Measurements from ENCODE around the gene ZNF236. TPM values are rescaled to one million over a fixed set of nuclear protein-coding genes. Genes with fewer than 3 reads are reported as not detected.

Gene ZNF236
- total RNA-seq, 2 experiments from 2014 or later = 6.6 to 16.1 TPM

DNA sequence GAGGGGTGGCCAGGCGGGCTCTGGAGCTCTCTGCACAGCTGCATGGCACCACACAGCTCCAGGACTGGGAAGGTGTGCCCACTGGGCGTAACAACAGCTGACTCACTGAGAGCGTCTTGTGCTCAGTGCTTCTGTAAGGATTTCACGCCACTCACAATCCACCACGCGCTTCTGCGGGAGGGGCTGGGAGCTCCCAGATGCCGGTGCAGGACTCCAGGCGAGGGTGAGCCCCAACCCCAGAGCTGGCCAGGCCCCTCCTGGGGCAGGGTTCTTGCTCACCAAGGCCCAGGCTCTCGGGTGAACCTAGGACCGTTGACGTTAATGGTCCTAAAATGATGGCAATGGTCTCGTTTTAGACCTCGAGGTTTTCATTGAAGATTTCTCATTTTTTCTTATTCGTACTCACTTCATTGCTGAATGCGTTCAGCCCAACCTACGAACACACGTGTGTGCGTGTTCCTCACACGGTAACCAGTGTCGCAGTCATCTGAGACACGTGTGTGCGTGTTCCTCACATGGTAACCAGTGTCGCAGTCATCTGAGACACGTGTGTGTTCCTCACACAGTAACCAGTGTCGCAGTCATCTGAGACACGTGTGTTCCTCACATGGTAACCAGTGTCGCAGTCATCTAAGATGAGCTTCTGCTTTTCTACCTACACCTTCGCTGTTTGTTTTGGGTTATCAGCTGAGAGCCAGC is 38.4 kb upstream of the ZNF236 start:
- intact Hi-C loops (cut with micrococcal nuclease; ENCODE audit: unreplicated experiment) = no loop called here
- Histone ChIP-seq H4K20me1 (ENCODE audit: insufficient read depth, low read length) (no peaks in the 10 kb centered on the region), H3K9me2 (ENCODE audit: insufficient read depth, low read length) (no peaks in the 10 kb centered on the region), H3K4me3 (ENCODE audit: low read depth, low read length, poor library complexity, severe bottlenecking) (no peak overlapping the region), H2AFZ (ENCODE audit: low read length) (no peak overlapping the region), H3K4me2 (ENCODE audit: low read length) (no peak overlapping the region), H3K27ac (ENCODE audit: low read depth, low read length, poor library complexity, severe bottlenecking) (no peak overlapping the region), H3K4me1 (ENCODE audit: insufficient read depth, low read length, poor library complexity, severe bottlenecking) (no peaks in the 10 kb centered on the region), H3K79me2 (ENCODE audit: insufficient read depth, low read depth, low read length) (no peaks in the 10 kb centered on the region), H3K36me3 (ENCODE audit: insufficient read depth, low read length) (no peaks in the 10 kb centered on the region), H3K9me3 (ENCODE audit: low read length) (no peaks in the 10 kb centered on the region)
- CTCF ChIA-PET (ENCODE audit: unreplicated experiment) = interaction anchor here (0.7 kb wide), 1 partner anchor 539 kb away, joined by 3 read pairs; no protein-coding TSS in a partner anchor
- TF ChIP-seq, protein P1, sequence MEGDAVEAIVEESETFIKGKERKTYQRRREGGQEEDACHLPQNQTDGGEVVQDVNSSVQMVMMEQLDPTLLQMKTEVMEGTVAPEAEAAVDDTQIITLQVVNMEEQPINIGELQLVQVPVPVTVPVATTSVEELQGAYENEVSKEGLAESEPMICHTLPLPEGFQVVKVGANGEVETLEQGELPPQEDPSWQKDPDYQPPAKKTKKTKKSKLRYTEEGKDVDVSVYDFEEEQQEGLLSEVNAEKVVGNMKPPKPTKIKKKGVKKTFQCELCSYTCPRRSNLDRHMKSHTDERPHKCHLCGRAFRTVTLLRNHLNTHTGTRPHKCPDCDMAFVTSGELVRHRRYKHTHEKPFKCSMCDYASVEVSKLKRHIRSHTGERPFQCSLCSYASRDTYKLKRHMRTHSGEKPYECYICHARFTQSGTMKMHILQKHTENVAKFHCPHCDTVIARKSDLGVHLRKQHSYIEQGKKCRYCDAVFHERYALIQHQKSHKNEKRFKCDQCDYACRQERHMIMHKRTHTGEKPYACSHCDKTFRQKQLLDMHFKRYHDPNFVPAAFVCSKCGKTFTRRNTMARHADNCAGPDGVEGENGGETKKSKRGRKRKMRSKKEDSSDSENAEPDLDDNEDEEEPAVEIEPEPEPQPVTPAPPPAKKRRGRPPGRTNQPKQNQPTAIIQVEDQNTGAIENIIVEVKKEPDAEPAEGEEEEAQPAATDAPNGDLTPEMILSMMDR (conservative IDR thresholded peaks at IDR 0.05; ENCODE audit: low read length) = no peak
- no peak for TF ChIP-seq EZH2phosphoT487 (IDR thresholded peaks at IDR 0.05; ENCODE audit: borderline replicate concordance, low read depth, low read length)
- POLR2A ChIA-PET = no interaction called here
- BruUV-seq (replicated peaks) = no TSS peak
- DNase-seq (ENCODE audit: low spot score) = no peak

DNA sequence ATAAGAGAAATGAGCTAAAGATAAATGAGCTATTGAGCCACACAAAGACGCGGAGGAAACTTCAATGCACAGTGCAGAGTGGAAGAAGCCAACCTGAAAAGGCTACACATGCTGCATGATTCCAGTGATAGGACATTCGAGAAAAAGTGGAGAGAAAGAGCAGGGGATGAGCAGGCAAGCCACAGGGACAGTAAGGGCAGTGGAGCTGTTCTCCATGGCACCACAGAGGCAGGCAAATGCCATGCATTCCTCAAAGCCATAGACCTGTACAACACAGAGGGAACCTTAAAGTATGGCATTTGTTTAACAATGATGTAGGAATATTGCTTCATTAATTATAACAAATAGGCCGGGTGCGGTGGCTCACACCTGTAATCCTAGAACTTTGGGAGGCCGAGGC is 36.5 kb upstream of the ZNF236 start:
- BruUV-seq (replicated peaks) = no TSS peak
- no peaks in the 10 kb centered on the region for H3K79me2 ChIP-seq (ENCODE audit: insufficient read depth, low read depth, low read length)
- no peaks in the 10 kb centered on the region for H4K20me1 ChIP-seq (ENCODE audit: insufficient read depth, low read length)
- no peaks in the 10 kb centered on the region for H3K36me3 ChIP-seq (ENCODE audit: insufficient read depth, low read length)
- intact Hi-C loops (cut with micrococcal nuclease; ENCODE audit: unreplicated experiment) = no loop called here
- ChIA-PET POLR2A (no interaction called here), CTCF (ENCODE audit: unreplicated experiment) (no interaction called here)
- TF ChIP-seq EZH2phosphoT487 (IDR thresholded peaks at IDR 0.05; ENCODE audit: borderline replicate concordance, low read depth, low read length) = no peak
- TF ChIP-seq, protein P1 (conservative IDR thresholded peaks at IDR 0.05; ENCODE audit: low read length) = no peak
- H3K4me2 ChIP-seq (ENCODE audit: low read length) = no peak overlapping the region
- H3K9me2 ChIP-seq (ENCODE audit: insufficient read depth, low read length) = no peaks in the 10 kb centered on the region
- DNase-seq (ENCODE audit: low spot score) = no peak
- H3K4me1 ChIP-seq (ENCODE audit: insufficient read depth, low read length, poor library complexity, severe bottlenecking) = no peaks in the 10 kb centered on the region
- no peak overlapping the region for H2AFZ ChIP-seq (ENCODE audit: low read length)
- no peak overlapping the region for H3K4me3 ChIP-seq (ENCODE audit: low read depth, low read length, poor library complexity, severe bottlenecking)
- H3K9me3 ChIP-seq (ENCODE audit: low read length) = no peaks in the 10 kb centered on the region
- no peak overlapping the region for H3K27ac ChIP-seq (ENCODE audit: low read depth, low read length, poor library complexity, severe bottlenecking)

DNA sequence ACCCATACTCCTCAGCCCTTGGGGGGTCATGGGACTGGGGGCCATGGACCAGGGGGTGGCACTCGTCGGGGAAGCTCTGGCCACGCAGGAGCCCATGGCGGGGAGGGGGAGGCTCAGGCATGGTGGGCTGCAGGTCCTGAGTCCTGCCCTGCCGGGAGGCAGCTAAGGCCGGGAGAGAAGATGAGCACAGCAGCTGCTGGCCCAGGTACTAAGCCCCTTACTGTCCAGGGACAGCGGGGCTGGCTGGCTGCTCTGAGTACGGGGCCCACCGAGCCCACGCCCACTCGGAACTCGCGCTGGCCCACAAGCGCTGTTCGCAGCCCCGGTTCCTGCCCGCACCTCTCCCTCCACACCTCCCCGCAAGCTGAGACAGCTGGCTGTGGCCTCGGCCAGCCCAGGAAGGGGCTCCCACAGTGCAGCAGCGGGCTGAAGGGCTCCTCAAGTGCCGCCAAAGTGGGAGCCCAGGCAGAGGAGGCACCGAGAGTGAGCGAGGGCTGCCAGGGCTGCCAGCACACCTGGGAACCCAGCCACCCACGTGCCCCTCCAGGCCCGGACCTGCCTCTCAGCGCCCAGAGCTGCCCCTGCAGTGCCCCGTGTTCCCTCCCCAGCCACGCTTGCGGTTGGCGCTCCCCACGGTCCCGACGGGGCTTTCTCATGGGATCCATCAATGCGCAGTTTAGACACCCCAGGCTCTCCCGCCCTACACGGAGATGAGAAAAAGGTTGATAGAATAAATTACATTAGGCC is 33.6 kb upstream of the ZNF236 start:
- Histone ChIP-seq H4K20me1 (ENCODE audit: insufficient read depth, low read length) (no peaks in the 10 kb centered on the region), H3K4me1 (ENCODE audit: insufficient read depth, low read length, poor library complexity, severe bottlenecking) (no peaks in the 10 kb centered on the region), H3K9me2 (ENCODE audit: insufficient read depth, low read length) (no peaks in the 10 kb centered on the region), H3K4me3 (ENCODE audit: low read depth, low read length, poor library complexity, severe bottlenecking) (no peak overlapping the region), H3K79me2 (ENCODE audit: insufficient read depth, low read depth, low read length) (no peaks in the 10 kb centered on the region), H3K9me3 (ENCODE audit: low read length) (no peaks in the 10 kb centered on the region), H3K36me3 (ENCODE audit: insufficient read depth, low read length) (no peaks in the 10 kb centered on the region), H2AFZ (ENCODE audit: low read length) (no peak overlapping the region), H3K4me2 (ENCODE audit: low read length) (no peak overlapping the region), H3K27ac (ENCODE audit: low read depth, low read length, poor library complexity, severe bottlenecking) (no peak overlapping the region)
- TF ChIP-seq EZH2phosphoT487 (IDR thresholded peaks at IDR 0.05; ENCODE audit: borderline replicate concordance, low read depth, low read length) = no peak
- TF ChIP-seq, protein P1 (conservative IDR thresholded peaks at IDR 0.05; ENCODE audit: low read length) = no peak
- no TSS peak for BruUV-seq (replicated peaks)
- intact Hi-C loops (cut with micrococcal nuclease; ENCODE audit: unreplicated experiment) = no loop called here
- CTCF ChIA-PET (ENCODE audit: unreplicated experiment) = no interaction called here
- DNase-seq (ENCODE audit: low spot score) = no peak
- POLR2A ChIA-PET = no interaction called here
